Skeletal muscle cell (primary cell): Measurements from ENCODE around the gene MKRN1.
"Not testable (repeated sequence)": the region's sequence is repeated elsewhere in the genome, so short reads cannot be mapped to it uniquely, and the experiment has no call there.

ENCODE experiments used
- DNase-seq: peaks from one replicate; pipeline ENCODE4 v3.0.0-alpha.2; 2010; ENCODE audit warnings: low read depth
- H3K4me3 ChIP-seq: 2 replicates; pipeline ENCODE4 v1.5.1; 2011; ENCODE audit warnings: low read depth, mild to moderate bottlenecking, control low read depth, low read length, moderate library complexity

The MKRN1 gene

DNA sequence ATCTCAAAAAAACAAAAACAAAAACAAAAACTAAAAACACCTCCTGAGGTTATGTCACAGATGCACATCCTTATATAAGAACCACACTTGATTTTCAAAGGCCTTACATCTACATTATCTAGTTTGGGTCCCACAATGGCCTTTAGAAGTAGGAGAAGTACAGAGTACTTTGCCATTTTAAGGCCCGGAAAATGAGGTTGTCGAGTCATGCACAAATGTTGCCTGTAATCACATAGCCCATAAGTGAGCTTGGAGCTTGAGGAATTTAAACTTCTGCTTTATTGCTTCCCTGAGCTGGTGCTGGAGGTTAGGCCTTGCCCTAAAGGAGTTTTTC is 9.7 kb upstream of the MKRN1 start:
- DNase-seq: no peak
- H3K4me3 ChIP-seq: no peak overlapping the region

DNA sequence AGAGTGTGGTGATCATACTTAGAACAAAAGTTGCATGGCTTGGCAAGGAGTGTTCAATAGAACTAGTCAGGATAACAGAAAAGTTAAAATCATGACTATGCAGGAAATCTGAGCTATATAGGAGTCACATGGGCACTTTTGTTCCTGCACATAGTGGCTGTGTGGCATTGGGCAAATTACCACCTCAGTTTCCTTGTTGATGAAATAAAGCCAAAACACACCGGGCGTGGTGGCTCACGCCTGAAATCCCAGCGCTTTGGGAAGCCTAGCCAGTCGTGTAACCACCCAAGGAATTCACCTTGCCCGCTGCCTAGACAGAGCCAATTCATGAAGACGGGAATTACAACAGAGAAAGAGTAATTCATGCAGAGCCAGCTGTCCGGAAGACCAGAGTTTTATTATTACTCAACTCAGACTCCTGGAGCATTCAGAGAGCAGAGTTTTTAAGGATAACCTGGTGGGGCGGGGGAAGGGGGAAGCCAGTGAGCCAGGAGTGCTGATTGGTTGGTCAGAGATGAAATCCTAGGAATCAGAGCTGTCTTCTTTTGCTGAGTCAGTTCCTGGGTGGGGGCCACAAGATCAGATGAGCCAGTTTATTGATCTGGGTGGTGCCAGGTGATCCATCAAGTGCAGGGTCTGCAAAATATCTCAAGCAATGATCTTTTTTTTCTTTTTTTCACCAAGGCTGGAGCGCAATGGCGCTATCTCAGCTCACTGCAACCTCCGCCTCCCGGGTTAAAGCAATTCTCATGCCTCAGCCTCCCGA is 6.4 kb upstream of the MKRN1 start:
- DNase-seq: no peak
- no peak overlapping the region for H3K4me3 ChIP-seq

- no peak for DNase-seq
- no peak overlapping the region for H3K4me3 ChIP-seq
Observed at GRCh38 chr7:140484951-140485499, 5.7 kb upstream of the MKRN1 start.

DNA sequence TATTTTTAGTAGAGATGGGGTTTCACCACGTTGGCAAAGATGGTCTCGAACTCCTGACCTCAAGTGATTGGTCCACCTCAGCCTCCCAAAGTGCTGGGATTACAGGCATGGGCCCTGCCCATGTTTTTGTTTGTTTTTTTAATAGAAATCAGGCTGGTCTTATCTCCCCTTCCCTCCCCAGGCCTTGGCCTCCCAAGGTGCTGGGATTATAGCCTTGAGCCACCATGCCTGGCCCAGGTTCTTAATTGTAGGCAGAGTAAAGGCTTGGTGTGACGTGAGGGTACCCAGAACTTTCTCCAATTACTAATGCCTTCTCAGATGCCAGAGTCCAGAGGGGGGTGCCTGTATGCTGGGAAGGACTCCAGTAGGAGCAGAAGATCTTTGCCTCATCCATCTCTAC is 5.2 kb upstream of the MKRN1 start:
- no peak overlapping the region for H3K4me3 ChIP-seq
- DNase-seq: no peak

DNA sequence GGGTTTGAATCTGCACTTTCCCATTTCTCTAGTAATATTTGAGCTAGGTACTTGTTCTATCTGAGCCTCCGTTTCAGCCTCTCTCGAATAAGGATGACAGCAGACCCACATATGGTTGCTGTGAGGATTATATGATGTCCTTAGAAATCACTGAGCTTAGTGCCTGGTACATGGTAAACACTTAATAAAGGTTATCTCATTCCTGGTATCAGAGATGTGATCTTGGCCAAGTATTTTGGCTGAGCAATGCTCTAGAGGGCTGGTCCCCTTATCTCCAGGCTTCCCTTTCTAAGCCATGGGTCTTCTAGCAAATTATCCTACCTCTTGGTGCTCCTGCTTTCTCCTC is 407 bp upstream of the MKRN1 start:
- DNase-seq: no peak

DNA sequence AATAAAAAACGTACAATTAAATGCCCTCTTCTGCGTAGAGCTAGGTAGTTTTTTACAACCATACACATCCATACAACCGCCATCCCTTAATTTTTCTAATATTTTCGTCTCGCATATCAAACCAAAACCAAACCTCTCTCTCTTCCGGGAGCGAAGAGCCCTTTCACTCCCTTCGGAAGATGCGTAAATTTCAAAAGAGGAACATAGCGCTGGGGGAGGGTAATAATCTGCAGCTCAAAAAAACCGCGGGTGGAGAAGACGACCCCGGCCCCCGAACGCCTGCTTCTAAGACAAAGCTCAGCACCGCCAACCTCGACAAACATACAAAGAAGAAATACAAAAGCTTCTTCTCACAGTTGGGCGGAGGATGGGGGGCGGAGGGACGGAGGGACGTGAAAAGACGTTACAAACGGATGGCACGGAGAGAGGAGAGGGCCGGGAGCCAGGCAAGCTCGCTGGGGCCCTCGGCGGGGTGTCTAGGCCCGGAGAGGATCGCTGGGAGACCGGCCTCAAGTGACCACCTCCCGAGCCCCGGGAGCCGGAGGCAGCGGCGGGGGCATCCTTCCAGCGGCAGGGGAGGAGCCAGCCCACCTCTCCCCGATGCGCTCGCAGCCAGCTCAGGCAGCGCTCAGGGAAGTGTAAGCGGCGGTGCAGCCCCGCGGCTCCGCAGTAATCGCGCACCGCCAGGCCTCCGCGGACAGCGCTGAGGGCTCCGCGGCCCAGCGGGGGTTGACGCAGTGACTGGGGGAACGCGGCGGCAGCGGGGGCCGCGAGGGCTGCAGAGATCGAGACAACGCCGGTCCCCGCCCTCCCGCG is 851 bp downstream of the MKRN1 start:
- peak; percentile 12 for DNase-seq
- peak overlapping the region; percentile 84 for H3K4me3 ChIP-seq

More for the DNA sequence above, 407 bp upstream of the MKRN1 start:
- H3K4me3 ChIP-seq: peak overlapping the region; percentile 84

- H3K4me3 ChIP-seq: no peak overlapping the region
- no peak for DNase-seq
Observed at GRCh38 chr7:140476698-140477261, 2.5 kb downstream of the MKRN1 start.

DNA sequence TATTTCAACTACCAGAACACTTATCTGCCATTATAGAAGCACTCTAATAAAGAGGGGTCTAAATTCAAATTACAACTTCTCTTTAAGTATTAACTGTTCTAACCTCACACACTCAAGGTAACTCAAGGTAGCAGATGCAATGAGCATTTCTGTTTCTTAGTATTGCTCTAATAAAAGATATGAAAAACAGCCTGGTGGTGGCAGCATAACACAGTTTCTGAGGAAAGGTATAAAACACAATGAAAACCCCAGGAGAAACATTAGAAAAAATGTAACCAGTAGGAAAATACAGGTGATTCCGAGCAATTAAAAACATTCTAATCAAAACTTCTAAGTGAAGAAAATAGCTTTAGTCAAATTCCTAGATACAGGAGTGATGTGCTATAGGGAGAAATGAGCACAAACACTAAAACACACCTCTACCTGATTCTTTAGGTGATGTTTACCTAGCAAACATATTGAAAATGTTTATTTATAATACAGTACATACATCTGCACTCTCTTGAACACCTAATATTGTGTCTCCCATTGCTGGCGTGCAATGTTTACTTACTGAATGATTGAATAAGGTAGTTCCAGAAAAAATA is 3.5 kb downstream of the MKRN1 start:
- DNase-seq: no peak
- H3K4me3 ChIP-seq: no peak overlapping the region

- DNase-seq: no peak
- no peak overlapping the region for H3K4me3 ChIP-seq
Observed at GRCh38 chr7:140463111-140463510, 16.2 kb downstream of the MKRN1 start.

- DNase-seq: no peak
- H3K4me3 ChIP-seq: no peak overlapping the region
Observed at GRCh38 chr7:140458916-140459315, 20.4 kb downstream of the MKRN1 start.

DNA sequence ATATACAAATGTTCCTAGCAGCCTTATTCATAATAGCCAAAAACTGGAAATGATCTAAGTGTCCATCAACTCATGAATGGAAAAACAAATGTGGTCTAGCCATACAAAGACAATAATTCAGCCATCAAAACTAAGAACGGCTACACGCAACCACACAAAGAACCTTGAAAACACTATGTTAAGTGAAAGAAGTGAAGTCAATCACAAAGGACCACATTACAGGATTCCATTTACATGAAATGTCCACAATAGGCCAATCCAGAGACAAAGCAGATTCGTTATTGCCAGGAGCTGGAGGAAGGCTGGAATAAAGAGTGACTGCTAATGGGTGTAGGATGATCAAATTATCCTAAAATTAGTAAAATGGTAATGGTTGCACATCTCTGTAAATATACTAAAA is 21.1 kb downstream of the MKRN1 start:
- no peak overlapping the region for H3K4me3 ChIP-seq
- no peak for DNase-seq

- no peak overlapping the region for H3K4me3 ChIP-seq
- DNase-seq: no peak
Observed at GRCh38 chr7:140456551-140457051, 22.7 kb downstream of the MKRN1 start.

- DNase-seq: no peak
- H3K4me3 ChIP-seq: no peak overlapping the region
Observed at GRCh38 chr7:140455743-140456142, 23.6 kb downstream of the MKRN1 start.

GRCh38 chr7:140454657-140455015 is 24.7 kb downstream of the MKRN1 start:
- no peak overlapping the region for H3K4me3 ChIP-seq
- no peak for DNase-seq

DNA sequence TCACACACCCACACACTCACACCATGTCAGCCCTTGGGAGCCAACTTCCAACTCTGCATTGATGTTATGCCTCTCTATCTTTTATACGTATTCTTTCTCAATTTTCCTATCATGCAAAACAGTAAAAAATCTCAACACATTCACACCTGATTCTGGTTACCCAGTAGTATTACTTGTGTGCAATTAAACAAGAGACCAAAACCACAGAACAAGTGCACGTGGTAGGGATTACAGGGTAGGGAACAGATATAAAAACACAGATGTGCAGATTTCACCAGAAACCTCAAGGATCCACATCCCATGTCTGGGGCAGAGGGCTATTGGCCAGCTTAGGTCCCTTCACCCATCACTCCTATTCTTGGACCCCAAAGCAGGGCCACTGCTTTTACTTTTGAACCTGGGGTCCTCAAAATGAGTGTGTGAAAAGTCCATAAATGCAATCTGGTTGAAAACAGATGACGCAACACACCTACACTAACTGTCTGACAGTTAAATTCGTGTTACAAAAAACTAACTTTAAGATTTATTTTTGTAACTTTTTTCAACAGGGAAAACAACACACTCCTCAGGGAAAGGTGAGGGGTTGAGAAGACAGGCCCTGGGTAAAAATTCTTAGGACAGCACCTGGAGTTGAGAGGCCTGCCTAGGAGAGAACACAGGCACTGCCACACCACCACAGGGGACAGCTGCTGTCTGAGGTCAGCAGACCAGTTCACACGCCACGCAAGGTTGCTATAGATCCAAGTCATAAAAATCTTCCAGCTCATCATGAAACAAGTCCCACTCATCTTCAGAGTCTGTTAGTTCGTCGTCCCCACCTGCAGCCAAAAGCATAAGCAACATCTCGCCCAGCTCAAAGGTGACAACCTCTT is 25.3 kb downstream of the MKRN1 start:
- H3K4me3 ChIP-seq, DNase-seq: not testable (repeated sequence)

DNA sequence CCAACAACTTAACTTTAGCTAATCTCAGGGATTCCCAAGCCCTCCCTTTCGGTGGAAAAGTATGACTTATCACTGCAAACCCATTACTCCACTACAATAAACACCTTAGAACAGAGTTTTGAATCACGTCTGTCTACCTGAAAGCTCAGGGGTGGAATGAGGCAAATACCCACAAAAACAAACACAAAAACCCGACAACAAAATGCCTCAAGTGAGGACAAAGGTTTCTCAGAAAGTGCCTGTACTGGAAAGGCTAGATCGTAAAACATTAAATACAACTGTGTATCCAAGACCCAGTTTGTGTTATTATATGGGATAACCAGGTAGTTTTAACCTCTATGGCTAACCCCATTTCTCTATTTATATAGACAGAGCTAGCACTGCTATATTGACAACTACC is 26.0 kb downstream of the MKRN1 start:
- H3K4me3 ChIP-seq: no peak overlapping the region
- DNase-seq: no peak

DNA sequence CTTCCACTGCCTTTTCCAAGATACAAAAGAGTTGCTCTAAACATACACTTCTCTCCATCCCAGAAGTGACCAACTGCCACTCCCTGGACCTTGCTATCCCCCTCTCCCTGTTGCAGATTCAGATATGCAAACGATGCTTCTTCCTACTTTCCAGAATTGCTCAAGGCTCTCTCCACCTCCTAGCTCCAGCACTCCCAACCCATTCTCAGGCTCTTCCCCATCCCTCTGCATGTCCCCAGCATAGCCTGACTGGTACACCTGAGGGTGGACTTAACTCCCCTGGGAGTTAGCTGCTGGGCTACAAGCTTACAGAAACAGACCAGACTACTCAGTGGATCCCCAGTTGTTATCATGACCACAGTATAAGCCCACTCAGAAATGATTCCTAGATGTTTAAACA is 27.6 kb downstream of the MKRN1 start:
- no peak for DNase-seq
- no peak overlapping the region for H3K4me3 ChIP-seq

DNA sequence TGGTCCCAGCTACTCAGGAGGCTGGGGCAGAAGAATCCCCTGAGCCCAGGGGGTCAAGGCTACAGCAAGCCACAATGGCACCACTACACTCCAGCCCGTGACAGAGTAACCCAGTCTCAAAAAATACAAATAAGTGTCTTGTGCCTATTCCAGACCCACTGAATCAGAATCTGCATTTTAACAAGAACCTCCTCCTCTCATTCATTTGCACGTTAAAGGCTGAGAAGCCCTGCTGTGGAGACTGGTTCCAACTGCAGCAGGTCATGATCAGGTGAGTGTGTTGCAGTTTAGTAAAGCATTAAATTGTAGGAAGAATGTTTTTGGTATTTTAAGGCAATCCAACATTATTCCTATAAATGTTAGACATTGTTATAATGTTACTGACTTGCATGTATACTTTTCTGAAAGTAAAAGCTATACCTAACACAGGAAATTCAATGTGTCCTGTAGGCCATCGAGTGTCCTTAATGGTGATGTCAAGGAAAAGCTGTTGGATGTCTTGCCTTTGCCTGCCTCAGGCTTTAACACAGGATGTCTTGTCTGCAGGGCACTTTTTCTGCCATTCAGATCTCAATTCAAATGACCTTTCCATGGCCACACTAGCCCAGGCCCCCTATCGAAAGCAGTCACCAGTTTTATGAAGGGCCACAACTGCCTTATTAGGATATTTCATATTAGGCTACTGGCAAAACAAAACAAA is 30.4 kb downstream of the MKRN1 start:
- no peak overlapping the region for H3K4me3 ChIP-seq
- no peak for DNase-seq

- no peak overlapping the region for H3K4me3 ChIP-seq
- DNase-seq: no peak
Observed at GRCh38 chr7:140447841-140448240, 31.5 kb downstream of the MKRN1 start.
